ENCODE results near the gene PRKCB.

Gene PRKCB

GRCh38 chr16:23824909-23825308 lies 10.9 kb upstream of the PRKCB start:
- no peak overlapping the region for H3K4me3 ChIP-seq (ENCODE audit: control insufficient read depth, low read depth, low read length)
- TF ChIP-seq CTCF (IDR thresholded peaks at IDR 0.05; ENCODE audit: control insufficient read depth, insufficient read depth, low read depth, low read length, missing control alignments): no peak
- DNase-seq (ENCODE audit: low read depth): no peak

- no peak for DNase-seq (ENCODE audit: low read depth)
- no peak for TF ChIP-seq CTCF (IDR thresholded peaks at IDR 0.05; ENCODE audit: control insufficient read depth, insufficient read depth, low read depth, low read length, missing control alignments)
- no peak overlapping the region for H3K4me3 ChIP-seq (ENCODE audit: control insufficient read depth, low read depth, low read length)
Measured at GRCh38 chr16:23826528-23827045, 9.2 kb upstream of the PRKCB start.

DNA sequence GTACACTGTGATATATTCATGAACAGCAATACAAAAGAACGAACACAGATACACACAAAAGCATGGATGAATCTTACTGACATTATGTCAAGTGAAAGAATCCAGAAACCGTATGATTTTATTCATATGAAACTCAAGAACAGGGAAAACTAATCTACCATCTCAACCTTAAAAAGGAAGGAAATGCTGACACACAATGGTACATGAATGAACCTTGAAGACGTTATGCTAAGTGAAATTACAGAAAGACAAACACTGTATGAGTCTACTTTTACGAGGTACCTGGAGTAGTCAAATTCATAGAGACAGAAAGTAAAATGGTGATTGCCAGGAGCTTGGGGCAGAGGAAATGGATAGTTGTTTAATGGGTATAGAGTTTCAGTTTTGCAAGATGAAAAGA lies 8.7 kb upstream of the PRKCB start:
- H3K4me3 ChIP-seq (ENCODE audit: control insufficient read depth, low read depth, low read length): no peak overlapping the region
- TF ChIP-seq CTCF (IDR thresholded peaks at IDR 0.05; ENCODE audit: control insufficient read depth, insufficient read depth, low read depth, low read length, missing control alignments): no peak
- DNase-seq (ENCODE audit: low read depth): no peak

DNA sequence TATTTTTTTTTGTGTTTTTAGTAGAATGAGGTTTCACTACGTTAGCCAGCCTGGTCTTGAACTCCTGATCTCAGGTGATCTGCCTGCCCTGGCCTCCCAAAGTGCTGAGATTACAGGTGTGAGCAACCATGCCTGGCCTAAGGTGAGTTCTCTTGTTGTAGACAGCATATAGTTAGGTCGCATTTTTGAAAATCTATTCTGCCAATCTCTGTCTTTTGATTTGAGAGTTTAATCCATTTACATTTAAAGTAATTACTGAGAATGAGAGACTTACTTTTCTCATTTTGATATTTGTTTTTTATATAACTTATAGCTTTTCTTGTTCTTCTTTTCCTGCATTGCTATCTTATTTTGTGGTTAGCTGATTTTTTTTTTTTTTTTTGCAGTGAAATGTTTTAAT lies 6.3 kb upstream of the PRKCB start:
- no peak for TF ChIP-seq CTCF (IDR thresholded peaks at IDR 0.05; ENCODE audit: control insufficient read depth, insufficient read depth, low read depth, low read length, missing control alignments)
- H3K4me3 ChIP-seq (ENCODE audit: control insufficient read depth, low read depth, low read length): no peak overlapping the region
- no peak for DNase-seq (ENCODE audit: low read depth)

DNA sequence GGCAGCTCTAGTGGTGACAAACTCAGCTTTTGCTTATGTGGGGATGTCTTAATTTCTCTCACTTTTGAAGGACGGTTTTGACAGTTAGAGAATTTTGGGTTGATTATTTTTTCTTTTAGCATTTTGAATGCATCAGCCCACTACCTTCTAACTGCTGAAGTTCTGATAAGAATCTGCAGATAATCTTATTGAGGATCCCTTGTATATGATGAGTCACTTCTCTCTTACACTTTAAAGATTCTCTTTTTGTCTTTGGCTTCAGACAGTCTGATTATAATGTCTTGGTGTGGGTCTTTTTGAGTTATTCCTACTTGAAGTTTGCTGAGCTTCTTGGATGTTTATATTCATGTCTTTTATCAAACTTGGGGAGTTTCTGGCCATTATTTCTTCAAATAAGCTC lies 5.5 kb upstream of the PRKCB start:
- H3K4me3 ChIP-seq (ENCODE audit: control insufficient read depth, low read depth, low read length): no peak overlapping the region
- DNase-seq (ENCODE audit: low read depth): no peak
- no peak for TF ChIP-seq CTCF (IDR thresholded peaks at IDR 0.05; ENCODE audit: control insufficient read depth, insufficient read depth, low read depth, low read length, missing control alignments)

DNA sequence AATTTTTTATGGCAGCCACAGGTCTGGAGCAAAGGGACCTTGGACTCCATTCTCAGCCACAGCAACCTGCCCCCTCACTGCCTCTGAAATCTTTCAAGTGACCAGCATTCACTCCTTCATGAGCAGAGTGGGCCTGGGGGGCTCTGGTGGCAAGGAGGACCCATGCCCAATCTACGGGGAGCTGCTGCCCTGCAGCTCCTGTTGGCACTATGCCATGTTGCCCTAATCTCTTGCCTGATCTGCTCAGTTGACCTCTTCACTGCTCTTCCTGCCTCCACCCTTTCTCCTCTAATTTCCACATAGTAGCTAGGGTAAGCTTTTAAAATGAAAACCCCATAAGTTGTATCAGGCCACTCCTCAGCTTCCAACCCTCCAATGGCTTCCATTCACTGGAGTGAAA lies 2.9 kb upstream of the PRKCB start:
- no peak for DNase-seq (ENCODE audit: low read depth)

More for the DNA sequence above, 2.9 kb upstream of the PRKCB start:
- TF ChIP-seq CTCF (IDR thresholded peaks at IDR 0.05; ENCODE audit: control insufficient read depth, insufficient read depth, low read depth, low read length, missing control alignments): no peak
- no peak overlapping the region for H3K4me3 ChIP-seq (ENCODE audit: control insufficient read depth, low read depth, low read length)
